ENCODE results near the gene TOM1L1. TPM values are rescaled to one million over a fixed set of nuclear protein-coding genes. Genes with fewer than 3 reads are reported as not detected.

Gene TOM1L1
- polyA plus RNA-seq, 3 donors = 4.9 to 30.7 (median 12.0) TPM

DNA sequence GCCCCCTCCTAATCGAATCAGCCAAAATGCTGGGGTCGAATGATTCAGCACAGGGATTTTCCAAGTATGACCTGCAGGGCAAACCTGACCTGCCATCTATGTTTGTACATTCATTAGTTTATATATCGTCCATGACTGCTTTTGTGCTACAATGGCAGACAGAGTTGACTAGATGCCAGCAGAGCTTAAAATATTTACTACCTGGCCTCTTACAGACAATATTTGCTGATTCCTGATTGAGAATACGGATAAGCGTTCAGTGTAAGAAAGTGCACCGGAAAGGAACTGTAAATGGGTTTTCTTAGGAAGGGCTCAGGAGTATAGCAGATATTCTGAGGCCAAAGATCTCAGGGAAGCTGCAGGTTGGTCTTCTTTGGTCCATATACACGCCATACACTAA lies 11.7 kb upstream of the TOM1L1 start:
- 75 to 85% (median 79%) methylated on average over 7 of the region's 7 CpGs for WGBS, 3 donors
- H3K27ac ChIP-seq (ENCODE audit: low read depth, low read length) = no peak overlapping the region

GRCh38 chr17:54891176-54891821 lies 9.4 kb upstream of the TOM1L1 start:
- H3K27ac ChIP-seq (ENCODE audit: low read depth, low read length) = no peak overlapping the region
- WGBS, 3 donors = 0 to 3% (median 3%) methylated on average over 1 of the region's 1 CpG

- no peak overlapping the region for H3K27ac ChIP-seq (ENCODE audit: low read depth, low read length)
- 81 to 95% (median 92%) methylated on average over 1 of the region's 1 CpG for WGBS, 3 donors
These were observed 8.3 kb upstream of the TOM1L1 start for GRCh38 chr17:54892360-54892759.

DNA sequence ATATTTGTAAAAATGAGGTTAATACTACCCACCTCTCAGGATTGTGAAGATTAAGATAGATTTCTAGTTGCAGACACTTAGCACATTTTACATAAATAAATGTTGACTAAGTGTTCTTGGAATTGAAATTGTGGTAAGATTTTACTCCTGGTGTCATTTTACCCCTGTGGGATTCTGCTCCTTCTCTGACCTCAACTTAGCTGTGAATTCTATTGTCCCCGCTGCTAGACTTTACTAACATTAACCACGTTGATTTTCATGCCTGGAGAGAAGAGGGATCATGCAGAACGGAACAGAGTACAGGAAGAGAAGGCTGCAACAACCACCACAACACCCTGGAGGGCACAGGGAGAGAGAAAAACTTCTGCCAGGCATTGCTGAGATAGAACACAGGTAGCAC lies 2.1 kb upstream of the TOM1L1 start:
- H3K27ac ChIP-seq (ENCODE audit: low read depth, low read length) = no peak overlapping the region
- 56 to 72% (median 60%) methylated on average over 3 of the region's 3 CpGs for WGBS, 3 donors

DNA sequence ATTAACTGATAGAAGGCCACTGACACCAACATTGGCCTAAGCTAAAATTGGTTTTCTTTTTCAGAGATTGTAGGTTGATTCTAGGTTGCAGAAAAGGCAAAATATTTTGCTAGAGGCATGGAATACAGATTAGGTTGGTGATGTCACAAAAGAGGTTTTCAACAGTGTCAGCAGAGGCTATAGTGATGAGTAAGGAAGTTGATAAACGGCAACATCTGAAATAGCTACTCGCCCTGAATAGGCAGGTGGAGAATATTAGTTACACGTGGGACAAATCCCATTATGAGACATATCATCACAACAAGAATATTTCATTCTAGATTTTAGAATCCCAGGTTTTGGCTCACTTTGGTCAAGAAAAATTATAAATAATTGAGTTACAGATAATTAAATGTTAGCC lies 1.5 kb upstream of the TOM1L1 start:
- H3K27ac ChIP-seq (ENCODE audit: low read depth, low read length) = no peak overlapping the region

GRCh38 chr17:54899721-54900456 lies 763 bp upstream of the TOM1L1 start:
- no peak overlapping the region for H3K27ac ChIP-seq (ENCODE audit: low read depth, low read length)
- WGBS, 3 donors = 11 to 14% (median 11%) methylated on average over 18 of the region's 18 CpGs

More for the DNA sequence above, 1.5 kb upstream of the TOM1L1 start:
- 73 to 83% (median 77%) methylated on average over 3 of the region's 3 CpGs for whole genome bisulfite sequencing, 3 donors

GRCh38 chr17:54901230-54901822 lies 674 bp downstream of the TOM1L1 start:
- H3K27ac ChIP-seq (ENCODE audit: low read depth, low read length) = no peak overlapping the region
- 27 to 57% (median 49%) methylated on average over 9 of the region's 9 CpGs for WGBS, 3 donors

DNA sequence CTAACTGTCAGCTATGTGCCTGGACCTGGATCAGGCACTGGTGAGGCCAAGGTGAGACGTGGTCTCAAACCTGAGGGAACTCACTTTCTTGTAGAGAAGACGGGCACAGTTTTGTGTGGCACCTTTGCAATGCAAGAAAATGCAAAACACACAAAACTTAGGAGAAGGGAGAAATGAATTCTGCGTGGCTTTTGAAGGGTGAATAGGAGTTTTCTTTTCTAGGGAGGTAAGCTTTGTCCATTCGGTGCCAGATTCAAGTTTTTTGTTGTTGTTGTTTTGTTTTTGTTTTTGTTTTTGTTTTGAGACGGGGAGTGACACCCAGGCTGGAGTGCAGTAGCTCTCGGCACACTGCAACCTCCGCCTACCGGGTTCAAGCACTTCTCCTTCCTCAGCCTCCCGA lies 1.4 kb downstream of the TOM1L1 start:
- 84 to 92% (median 89%) methylated on average over 9 of the region's 9 CpGs for WGBS, 3 donors
- no peak overlapping the region for H3K27ac ChIP-seq (ENCODE audit: low read depth, low read length)

DNA sequence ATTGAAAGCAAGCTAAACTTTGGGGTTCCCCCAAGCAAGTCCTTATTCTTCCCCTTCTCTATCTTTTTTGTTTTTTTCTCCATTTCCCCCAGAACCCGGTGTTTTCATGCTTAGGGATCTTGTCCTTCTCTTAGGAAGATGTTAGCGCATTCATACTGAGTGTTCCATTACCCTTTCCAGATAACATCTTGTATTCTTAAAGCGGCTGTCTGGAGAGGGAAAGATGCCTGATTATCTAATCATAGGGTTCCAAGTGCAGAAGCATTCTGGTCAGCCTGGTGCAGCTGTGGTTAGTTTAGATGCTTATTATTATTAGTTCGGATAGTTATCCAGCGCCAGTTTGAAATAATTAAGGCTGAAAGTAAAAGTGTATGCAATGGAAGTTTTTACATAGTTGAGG lies 2.0 kb downstream of the TOM1L1 start:
- H3K27ac ChIP-seq (ENCODE audit: low read depth, low read length) = no peak overlapping the region

DNA sequence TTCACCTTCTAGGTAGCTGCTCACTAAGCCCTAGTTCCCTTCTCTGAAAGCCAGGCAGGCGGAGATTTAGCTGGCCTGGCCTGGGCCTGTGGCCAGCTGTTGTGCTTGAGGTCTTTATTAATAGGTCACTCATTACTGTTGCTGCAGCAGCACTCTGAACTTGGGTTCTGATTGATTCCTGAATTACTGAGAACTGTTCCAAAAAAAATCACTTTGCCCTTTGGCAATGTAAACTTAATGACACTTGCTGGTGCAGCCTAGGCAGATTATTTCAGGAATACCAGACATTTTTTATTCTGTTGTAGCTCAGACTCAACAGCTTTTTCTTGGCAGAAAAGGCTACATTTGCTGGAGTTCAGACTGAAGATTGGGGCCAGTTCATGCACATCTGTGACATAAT lies 2.7 kb downstream of the TOM1L1 start:
- H3K27ac ChIP-seq (ENCODE audit: low read depth, low read length) = no peak overlapping the region
- WGBS, 3 donors = 19 to 57% (median 57%) methylated on average over 1 of the region's 1 CpG

More for the DNA sequence above, 2.0 kb downstream of the TOM1L1 start:
- WGBS, 3 donors = 58 to 92% (median 84%) methylated on average over 5 of the region's 5 CpGs

- 57 to 86% (median 84%) methylated on average over 7 of the region's 7 CpGs for WGBS, 3 donors
- H3K27ac ChIP-seq (ENCODE audit: low read depth, low read length) = no peak overlapping the region
These were observed 6.0 kb downstream of the TOM1L1 start for GRCh38 chr17:54906683-54907082.

- no peak overlapping the region for H3K27ac ChIP-seq (ENCODE audit: low read depth, low read length)
- 38 to 89% (median 83%) methylated on average over 5 of the region's 5 CpGs for WGBS, 3 donors
These were observed 6.7 kb downstream of the TOM1L1 start for GRCh38 chr17:54907376-54907775.

DNA sequence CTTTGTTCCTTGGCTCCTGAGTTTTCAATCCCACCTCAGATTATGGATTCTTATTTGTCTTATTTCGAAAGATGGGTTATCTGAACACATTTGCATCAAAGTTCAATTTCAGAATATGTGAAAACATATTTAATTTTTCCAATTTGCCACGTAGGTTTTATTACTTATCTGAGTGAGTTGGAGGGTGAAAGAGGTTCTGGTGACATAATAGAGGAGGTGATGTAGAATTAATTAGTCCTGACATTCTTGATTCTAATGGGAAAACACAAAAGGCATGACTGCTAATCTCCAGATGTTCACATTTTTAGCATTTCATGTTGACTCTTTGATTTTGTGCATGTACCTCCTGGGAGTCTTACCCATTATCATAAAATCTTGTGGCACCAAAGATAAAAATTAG lies 9.1 kb downstream of the TOM1L1 start:
- 84 to 89% (median 84%) methylated on average over 2 of the region's 2 CpGs for WGBS, 3 donors
- no peak overlapping the region for H3K27ac ChIP-seq (ENCODE audit: low read depth, low read length)

DNA sequence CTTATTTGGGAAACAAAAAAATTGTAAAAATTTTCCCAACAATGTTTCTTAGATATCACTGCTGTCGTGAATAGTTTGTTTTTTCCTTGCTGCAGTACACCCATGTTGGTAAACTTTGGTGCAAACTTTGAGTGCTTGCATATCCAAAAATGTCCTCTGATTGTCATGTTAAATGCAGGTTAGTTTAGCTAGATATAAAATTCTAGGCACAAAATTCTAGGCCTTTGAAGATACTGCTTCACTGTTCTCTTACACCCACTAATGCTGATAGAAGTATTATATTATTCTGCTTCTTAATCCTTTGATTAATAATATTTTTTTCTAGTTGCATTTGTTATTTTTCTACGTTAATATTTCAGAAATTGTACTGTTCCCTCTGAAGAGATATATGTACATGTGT lies 16.1 kb downstream of the TOM1L1 start:
- no peak overlapping the region for H3K27ac ChIP-seq (ENCODE audit: low read depth, low read length)
- WGBS, 3 donors = 62 to 88% (median 88%) methylated on average over 2 of the region's 2 CpGs

- no peak overlapping the region for H3K27ac ChIP-seq (ENCODE audit: low read depth, low read length)
These were observed 18.8 kb downstream of the TOM1L1 start for GRCh38 chr17:54919425-54919824.

GRCh38 chr17:54920819-54921218 lies 20.2 kb downstream of the TOM1L1 start:
- H3K27ac ChIP-seq (ENCODE audit: low read depth, low read length) = no peak overlapping the region
- WGBS, 3 donors = 81 to 97% (median 84%) methylated on average over 6 of the region's 6 CpGs

GRCh38 chr17:54924405-54924804 lies 23.8 kb downstream of the TOM1L1 start:
- no peak overlapping the region for H3K27ac ChIP-seq (ENCODE audit: low read depth, low read length)
- WGBS, 3 donors = 93 to 97% (median 94%) methylated on average over 5 of the region's 5 CpGs

- 72 to 84% (median 82%) methylated on average over 3 of the region's 3 CpGs for WGBS, 3 donors
- no peak overlapping the region for H3K27ac ChIP-seq (ENCODE audit: low read depth, low read length)
These were observed 26.9 kb downstream of the TOM1L1 start for GRCh38 chr17:54927525-54927924.

DNA sequence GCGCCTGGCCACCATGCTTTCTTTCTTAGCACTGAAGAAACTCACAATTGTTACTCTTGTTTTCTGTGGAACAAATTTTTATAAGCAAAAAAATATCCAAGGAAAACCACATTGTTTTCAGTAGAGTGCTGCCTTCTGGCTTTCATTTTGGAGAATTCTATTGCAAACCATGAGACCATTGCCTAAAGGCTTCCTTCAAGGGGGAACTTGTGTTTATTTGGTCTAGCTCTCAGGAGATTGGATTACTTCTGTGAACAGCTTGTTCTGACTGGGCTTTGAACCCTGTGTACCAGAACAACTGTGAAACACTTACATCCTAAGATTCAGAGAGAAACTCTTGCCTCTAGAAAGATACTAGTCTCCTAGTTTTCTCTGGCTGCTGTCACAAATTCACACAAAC lies 32.1 kb downstream of the TOM1L1 start:
- 97 to 100% (median 98%) methylated on average over 1 of the region's 1 CpG for WGBS, 3 donors
- H3K27ac ChIP-seq (ENCODE audit: low read depth, low read length) = no peak overlapping the region

GRCh38 chr17:54933921-54934320 lies 33.3 kb downstream of the TOM1L1 start:
- 82 to 92% (median 86%) methylated on average over 3 of the region's 3 CpGs for WGBS, 3 donors
- no peak overlapping the region for H3K27ac ChIP-seq (ENCODE audit: low read depth, low read length)
